ENCODE measurements around the gene TEX35.
"Not testable (repeated sequence)": the region's sequence is repeated elsewhere in the genome, so short reads cannot be mapped to it uniquely, and the experiment has no call there.

TEX35 gene

GRCh38 chr1:178551307-178551706 is 38.4 kb downstream of the TEX35 start:
- Histone ChIP-seq H3K9ac (ENCODE audit: low read depth, low read length) (no peak overlapping the region), H3K27ac (ENCODE audit: low read length) (no peak overlapping the region), H3K4me1 (ENCODE audit: insufficient read depth, low read length) (no peaks in the 10 kb centered on the region), H3K36me3 (ENCODE audit: insufficient read depth, low read depth, low read length) (0 out of 2 replicates have a peak, but pooled peaks cover 3% of the 10 kb centered on the region), H3K4me3 (ENCODE audit: low read length) (no peak overlapping the region), H3K27me3 (ENCODE audit: insufficient read depth, low read length) (no peaks in the 10 kb centered on the region), H3K9me3 (ENCODE audit: insufficient read depth, low read depth, low read length) (peaks cover 5% of the 10 kb centered on the region; the same call in 1 of the 2 replicates)

DNA sequence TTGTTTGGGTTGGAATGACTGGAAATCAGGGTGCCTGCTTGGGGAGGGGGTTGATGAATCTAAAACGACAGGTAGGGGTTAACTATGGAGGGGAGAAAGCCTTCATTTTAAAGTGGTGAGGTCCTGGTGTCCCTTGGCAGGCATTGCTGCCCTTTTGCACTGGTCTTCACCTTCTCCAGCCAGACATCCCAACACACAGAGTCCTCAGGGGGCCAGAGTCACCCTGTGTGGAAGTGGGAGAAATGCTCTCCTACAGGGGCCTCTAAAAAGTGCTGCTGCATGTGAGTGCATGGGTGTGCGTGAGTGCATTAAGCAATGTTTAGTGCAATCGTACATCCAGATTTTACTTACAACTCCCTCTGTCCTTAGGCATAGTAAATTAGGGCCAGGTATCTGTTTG is 39.0 kb downstream of the TEX35 start:
- Histone ChIP-seq H3K9ac (ENCODE audit: low read depth, low read length) (no peak overlapping the region), H3K27me3 (ENCODE audit: insufficient read depth, low read length) (no peaks in the 10 kb centered on the region), H3K36me3 (ENCODE audit: insufficient read depth, low read depth, low read length) (0 out of 2 replicates have a peak, but pooled peaks cover 3% of the 10 kb centered on the region), H3K9me3 (ENCODE audit: insufficient read depth, low read depth, low read length) (peaks cover 5% of the 10 kb centered on the region; the same call in 1 of the 2 replicates), H3K4me3 (ENCODE audit: low read length) (no peak overlapping the region), H3K27ac (ENCODE audit: low read length) (no peak overlapping the region), H3K4me1 (ENCODE audit: insufficient read depth, low read length) (no peaks in the 10 kb centered on the region)

DNA sequence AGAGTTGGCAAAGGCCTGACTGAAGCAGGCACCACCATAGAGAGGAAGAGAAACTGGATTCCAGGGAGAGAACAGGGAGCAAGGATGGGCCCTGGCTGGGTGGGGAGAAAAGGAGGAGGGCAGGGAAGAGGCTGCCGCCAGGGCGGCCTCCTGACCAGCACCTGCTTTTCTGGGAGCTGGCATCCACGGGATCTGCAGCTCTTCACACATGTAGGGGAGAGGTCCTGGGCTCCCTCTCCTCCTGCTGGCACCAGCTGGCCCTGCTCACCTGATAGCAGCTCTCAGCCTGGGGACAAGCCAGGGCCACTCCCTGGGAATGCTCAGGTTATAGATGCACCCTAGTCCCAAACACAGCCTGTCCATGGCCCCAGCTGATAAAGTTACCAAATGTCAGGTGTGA is 39.9 kb downstream of the TEX35 start:
- Histone ChIP-seq H3K27me3 (ENCODE audit: insufficient read depth, low read length) (no peaks in the 10 kb centered on the region), H3K36me3 (ENCODE audit: insufficient read depth, low read depth, low read length) (0 out of 2 replicates have a peak, but pooled peaks cover 3% of the 10 kb centered on the region), H3K4me3 (ENCODE audit: low read length) (no peak overlapping the region), H3K9ac (ENCODE audit: low read depth, low read length) (no peak overlapping the region), H3K9me3 (ENCODE audit: insufficient read depth, low read depth, low read length) (peaks cover 5% of the 10 kb centered on the region; the same call in 1 of the 2 replicates), H3K4me1 (ENCODE audit: insufficient read depth, low read length) (no peaks in the 10 kb centered on the region), H3K27ac (ENCODE audit: low read length) (no peak overlapping the region)

DNA sequence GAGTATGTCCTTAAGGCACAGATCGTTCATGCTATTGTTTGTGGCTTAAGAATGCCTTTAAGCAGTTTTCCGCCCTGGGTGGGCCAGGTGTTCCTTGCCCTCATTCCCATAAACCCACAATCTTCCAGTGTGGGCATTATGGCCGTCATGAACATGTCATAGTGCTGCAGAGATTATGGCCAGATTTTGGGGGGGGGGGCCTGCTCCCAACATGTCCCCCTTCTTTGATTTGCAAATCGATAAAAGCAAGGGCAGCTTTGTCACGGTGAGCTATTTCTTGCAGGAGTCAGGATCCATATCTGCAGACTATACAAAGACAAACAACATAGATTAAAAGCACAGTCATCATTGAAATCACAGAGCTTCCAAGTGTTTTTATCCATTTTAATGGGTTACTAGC is 41.4 kb downstream of the TEX35 start:
- H3K4me1 ChIP-seq (ENCODE audit: insufficient read depth, low read length); H3K9ac ChIP-seq (ENCODE audit: low read depth, low read length); H3K27ac ChIP-seq (ENCODE audit: low read length); H3K36me3 ChIP-seq (ENCODE audit: insufficient read depth, low read depth, low read length); H3K4me3 ChIP-seq (ENCODE audit: low read length); H3K27me3 ChIP-seq (ENCODE audit: insufficient read depth, low read length); H3K9me3 ChIP-seq (ENCODE audit: insufficient read depth, low read depth, low read length): not testable (repeated sequence)

- not testable (repeated sequence) for H3K27ac ChIP-seq (ENCODE audit: low read length); H3K36me3 ChIP-seq (ENCODE audit: insufficient read depth, low read depth, low read length); H3K9ac ChIP-seq (ENCODE audit: low read depth, low read length)
Measured at GRCh38 chr1:178555613-178556012, 42.7 kb downstream of the TEX35 start.

GRCh38 chr1:178558816-178559215 is 45.9 kb downstream of the TEX35 start:
- H3K27me3 ChIP-seq (ENCODE audit: insufficient read depth, low read length); H3K9me3 ChIP-seq (ENCODE audit: insufficient read depth, low read depth, low read length); H3K4me1 ChIP-seq (ENCODE audit: insufficient read depth, low read length); H3K9ac ChIP-seq (ENCODE audit: low read depth, low read length); H3K27ac ChIP-seq (ENCODE audit: low read length); H3K4me3 ChIP-seq (ENCODE audit: low read length); H3K36me3 ChIP-seq (ENCODE audit: insufficient read depth, low read depth, low read length): not testable (repeated sequence)

More at GRCh38 chr1:178555613-178556012, 42.7 kb downstream of the TEX35 start:
- H3K4me1 ChIP-seq (ENCODE audit: insufficient read depth, low read length); H3K9me3 ChIP-seq (ENCODE audit: insufficient read depth, low read depth, low read length); H3K4me3 ChIP-seq (ENCODE audit: low read length); H3K27me3 ChIP-seq (ENCODE audit: insufficient read depth, low read length): not testable (repeated sequence)

- Histone ChIP-seq H3K4me1 (ENCODE audit: insufficient read depth, low read length) (no peaks in the 10 kb centered on the region), H3K27ac (ENCODE audit: low read length) (no peak overlapping the region), H3K9me3 (ENCODE audit: insufficient read depth, low read depth, low read length) (no peaks in the 10 kb centered on the region), H3K9ac (ENCODE audit: low read depth, low read length) (no peak overlapping the region), H3K36me3 (ENCODE audit: insufficient read depth, low read depth, low read length) (no peaks in the 10 kb centered on the region), H3K4me3 (ENCODE audit: low read length) (no peak overlapping the region), H3K27me3 (ENCODE audit: insufficient read depth, low read length) (no peaks in the 10 kb centered on the region)
Measured at GRCh38 chr1:178560871-178561376, 48.0 kb downstream of the TEX35 start.

DNA sequence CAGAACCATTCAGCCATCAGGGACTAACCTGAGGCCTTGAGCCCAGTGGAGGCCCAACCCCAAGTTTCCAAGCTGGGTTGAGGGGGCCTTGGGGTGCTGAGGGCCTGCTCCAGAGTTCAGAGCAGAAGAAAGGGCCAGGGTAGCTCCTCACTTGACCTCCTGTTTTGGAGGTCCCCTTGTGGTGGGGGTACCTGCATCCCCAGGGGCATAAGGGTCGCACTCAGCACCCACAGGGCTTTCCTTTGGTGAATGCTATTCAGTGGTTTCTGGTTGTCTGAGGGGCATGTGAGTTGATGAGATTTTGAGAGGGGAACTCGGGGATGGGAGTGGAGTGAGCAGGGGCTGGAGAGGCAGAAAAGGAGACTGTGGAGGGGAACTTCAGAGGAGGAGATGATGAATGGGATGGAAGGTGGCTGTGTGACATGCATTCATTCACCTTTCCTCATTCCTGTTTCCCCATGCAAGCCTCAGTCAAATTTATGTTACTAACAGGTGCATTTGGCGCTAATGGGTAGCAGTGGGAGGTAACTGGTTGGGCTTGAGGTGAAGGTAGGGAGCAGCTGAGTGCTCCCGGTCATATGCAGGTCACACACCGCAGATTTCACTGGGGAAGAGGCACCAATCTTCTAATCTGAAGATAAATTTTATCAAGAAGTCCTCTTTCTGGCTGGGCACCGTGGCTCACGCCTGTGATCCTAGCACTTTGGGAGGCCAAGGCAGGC is 50.4 kb downstream of the TEX35 start:
- no peak overlapping the region for H3K4me3 ChIP-seq (ENCODE audit: low read length)
- no peak overlapping the region for H3K9ac ChIP-seq (ENCODE audit: low read depth, low read length)
- no peak overlapping the region for H3K27ac ChIP-seq (ENCODE audit: low read length)
- no peaks in the 10 kb centered on the region for H3K9me3 ChIP-seq (ENCODE audit: insufficient read depth, low read depth, low read length)
- no peaks in the 10 kb centered on the region for H3K4me1 ChIP-seq (ENCODE audit: insufficient read depth, low read length)
- H3K36me3 ChIP-seq (ENCODE audit: insufficient read depth, low read depth, low read length) = no peaks in the 10 kb centered on the region
- no peaks in the 10 kb centered on the region for H3K27me3 ChIP-seq (ENCODE audit: insufficient read depth, low read length)

- Histone ChIP-seq H3K27ac (ENCODE audit: low read length) (no peak overlapping the region), H3K27me3 (ENCODE audit: insufficient read depth, low read length) (no peaks in the 10 kb centered on the region), H3K9ac (ENCODE audit: low read depth, low read length) (no peak overlapping the region), H3K36me3 (ENCODE audit: insufficient read depth, low read depth, low read length) (no peaks in the 10 kb centered on the region), H3K4me3 (ENCODE audit: low read length) (no peak overlapping the region), H3K4me1 (ENCODE audit: insufficient read depth, low read length) (no peaks in the 10 kb centered on the region), H3K9me3 (ENCODE audit: insufficient read depth, low read depth, low read length) (no peaks in the 10 kb centered on the region)
Measured at GRCh38 chr1:178564086-178564782, 51.3 kb downstream of the TEX35 start.

DNA sequence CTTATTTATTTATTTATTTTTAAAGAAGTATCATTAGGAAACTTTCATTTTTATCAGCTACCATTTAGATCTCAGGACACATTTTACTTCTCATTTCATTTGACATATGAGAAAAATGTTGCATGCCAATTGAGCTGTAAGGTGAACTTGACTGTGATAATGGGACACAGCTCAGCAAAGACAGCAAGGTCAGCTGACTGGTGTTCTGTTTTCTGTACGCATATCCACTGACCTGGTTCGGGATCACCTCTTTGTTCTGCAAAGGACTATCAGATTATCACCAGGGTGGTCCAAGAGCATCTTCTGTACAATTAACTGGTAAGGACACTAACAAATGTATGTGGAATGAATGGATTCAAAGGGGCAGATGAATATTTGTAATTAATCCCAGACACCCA is 51.9 kb downstream of the TEX35 start:
- H3K4me3 ChIP-seq (ENCODE audit: low read length) = no peak overlapping the region
- no peak overlapping the region for H3K9ac ChIP-seq (ENCODE audit: low read depth, low read length)
- no peak overlapping the region for H3K27ac ChIP-seq (ENCODE audit: low read length)
- no peaks in the 10 kb centered on the region for H3K36me3 ChIP-seq (ENCODE audit: insufficient read depth, low read depth, low read length)
- no peaks in the 10 kb centered on the region for H3K27me3 ChIP-seq (ENCODE audit: insufficient read depth, low read length)
- H3K4me1 ChIP-seq (ENCODE audit: insufficient read depth, low read length) = no peaks in the 10 kb centered on the region
- no peaks in the 10 kb centered on the region for H3K9me3 ChIP-seq (ENCODE audit: insufficient read depth, low read depth, low read length)

DNA sequence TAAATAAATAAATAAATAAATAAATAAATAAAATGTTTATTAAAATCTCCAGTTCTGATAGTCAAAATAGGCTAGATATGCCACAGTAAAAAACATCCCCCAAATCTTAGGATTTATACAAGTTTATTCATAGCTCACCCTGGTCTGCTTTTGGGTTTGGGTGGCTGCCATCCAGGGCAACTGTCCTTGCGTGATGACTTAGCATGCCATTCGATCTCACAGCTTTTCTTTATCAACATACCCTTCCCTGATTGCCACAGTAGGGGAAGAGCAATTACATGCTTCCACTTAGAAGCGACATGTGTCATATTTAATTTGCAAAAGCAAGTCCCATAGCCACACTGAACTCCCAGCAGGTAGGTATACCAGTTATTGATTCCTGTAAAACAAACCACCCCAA is 52.7 kb downstream of the TEX35 start:
- Histone ChIP-seq H3K36me3 (ENCODE audit: insufficient read depth, low read depth, low read length) (no peaks in the 10 kb centered on the region), H3K4me3 (ENCODE audit: low read length) (no peak overlapping the region), H3K27me3 (ENCODE audit: insufficient read depth, low read length) (no peaks in the 10 kb centered on the region), H3K9ac (ENCODE audit: low read depth, low read length) (no peak overlapping the region), H3K4me1 (ENCODE audit: insufficient read depth, low read length) (no peaks in the 10 kb centered on the region), H3K27ac (ENCODE audit: low read length) (no peak overlapping the region), H3K9me3 (ENCODE audit: insufficient read depth, low read depth, low read length) (no peaks in the 10 kb centered on the region)

DNA sequence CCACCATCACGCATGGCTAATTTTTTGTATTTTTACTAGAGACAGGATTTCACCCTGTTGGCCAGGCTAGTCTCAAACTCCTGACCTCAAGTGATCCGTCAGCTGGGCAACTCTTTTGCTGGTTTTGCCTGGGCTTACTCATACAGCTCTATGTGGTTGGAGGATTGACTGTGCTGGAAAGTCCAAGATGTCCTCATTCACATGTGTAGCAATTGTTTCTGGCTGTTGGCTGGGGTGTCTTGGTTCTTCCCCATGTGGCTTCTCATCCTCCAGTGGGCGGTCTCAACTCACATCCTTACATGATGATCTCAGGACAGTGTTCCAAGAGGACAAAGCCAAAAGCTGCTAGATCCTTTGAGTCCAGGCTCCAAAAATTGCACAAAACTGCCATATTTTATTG is 53.3 kb downstream of the TEX35 start:
- Histone ChIP-seq H3K4me1 (ENCODE audit: insufficient read depth, low read length) (no peaks in the 10 kb centered on the region), H3K9ac (ENCODE audit: low read depth, low read length) (no peak overlapping the region), H3K27ac (ENCODE audit: low read length) (no peak overlapping the region), H3K9me3 (ENCODE audit: insufficient read depth, low read depth, low read length) (no peaks in the 10 kb centered on the region), H3K4me3 (ENCODE audit: low read length) (no peak overlapping the region), H3K36me3 (ENCODE audit: insufficient read depth, low read depth, low read length) (no peaks in the 10 kb centered on the region), H3K27me3 (ENCODE audit: insufficient read depth, low read length) (no peaks in the 10 kb centered on the region)
